Lower lobe of right lung (tissue), 2 donors: ENCODE results near the gene PRKAR2B. TPM values are rescaled to one million over a fixed set of nuclear protein-coding genes. Genes with fewer than 3 reads are reported as not detected.

ENCODE experiments used
- ATAC-seq, 2 donors: fragments of 200-7000 bp; cut with Tn5 transposase; one replicate each; pipeline ENCODE4 v1.9.1; 2020 to 2022; ENCODE audit warnings: mild to moderate bottlenecking in 2 of 2, moderate library complexity in 2 of 2
- DNase-seq: peaks from one replicate; pipeline ENCODE4 v3.0.0-alpha.2; 2020
- H3K27ac ChIP-seq: fragments of 200-600 bp; one replicate; pipeline ENCODE4 v1.8.0; 2022
- H3K27me3 ChIP-seq: fragments of 200-600 bp; one replicate; pipeline ENCODE4 v1.8.0; 2022; ENCODE audit warnings: low read depth
- H3K36me3 ChIP-seq: fragments of 200-600 bp; one replicate; pipeline ENCODE4 v1.8.0; 2022; ENCODE audit warnings: mild to moderate bottlenecking
- H3K4me1 ChIP-seq: fragments of 200-600 bp; one replicate; pipeline ENCODE4 v1.8.0; 2022
- H3K4me3 ChIP-seq: fragments of 200-600 bp; one replicate; pipeline ENCODE4 v1.8.0; 2022; ENCODE audit warnings: mild to moderate bottlenecking
- H3K9me3 ChIP-seq: fragments of 200-600 bp; one replicate; pipeline ENCODE4 v1.8.0; 2022
- CTCF ChIP-seq: fragments of 200-600 bp; IDR thresholded peaks from one replicate; pipeline ENCODE4 v1.8.0; 2022; ENCODE audit warnings: antibody characterized with exemption, mild to moderate bottlenecking
- intact Hi-C: fragments of 100-400 bp; cut with DNase I; formaldehyde crosslinking; loops from one replicate; pipeline ENCODE4 v1.11.0; 2022
- total RNA-seq: library from RNA; stranded (reverse); fragmentation: NEBNext Ultra II Directional; extraction: Animal tissue kit (Norgen Biotek cat#: 25700); gene quantifications from one replicate; pipeline ENCODE4 v1.2.1, GENCODE V29; 2021
- donor health status: DM: no; HTN: yes; CAD: no; lungs with severe emphysema.

The PRKAR2B gene
- total RNA-seq, 1 donor from 2014 or later = 10.3 TPM

- TF ChIP-seq CTCF = no peak
- no peak for DNase-seq
- H3K4me1 ChIP-seq = peaks cover 12% of the 10 kb centered on the region
- ATAC-seq = peak in 1 of 2 donors; percentile 12
- H3K9me3 ChIP-seq = no peaks in the 10 kb centered on the region
- no peak overlapping the region for H3K4me3 ChIP-seq
- intact Hi-C loops = no loop called here
- peaks cover 71% of the 10 kb centered on the region for H3K36me3 ChIP-seq
- H3K27me3 ChIP-seq = no peaks in the 10 kb centered on the region
- peak overlapping the region; percentile 19 for H3K27ac ChIP-seq
Measured at GRCh38 chr7:107208024-107208521, 163.6 kb downstream of the PRKAR2B start.

GRCh38 chr7:107208563-107208962, 164.1 kb downstream of the PRKAR2B start:
- H3K27ac ChIP-seq = peak overlapping the region; percentile 19
- no peaks in the 10 kb centered on the region for H3K9me3 ChIP-seq
- H3K36me3 ChIP-seq = peaks cover 66% of the 10 kb centered on the region
- H3K4me3 ChIP-seq = no peak overlapping the region
- ATAC-seq = no peak
- no peaks in the 10 kb centered on the region for H3K27me3 ChIP-seq
- intact Hi-C loops = no loop called here
- peaks cover 12% of the 10 kb centered on the region for H3K4me1 ChIP-seq
- no peak for TF ChIP-seq CTCF
- no peak for DNase-seq

GRCh38 chr7:107209565-107209964, 165.1 kb downstream of the PRKAR2B start:
- Histone ChIP-seq H3K4me1 (peaks cover 12% of the 10 kb centered on the region), H3K36me3 (peaks cover 56% of the 10 kb centered on the region), H3K4me3 (no peak overlapping the region), H3K27me3 (no peaks in the 10 kb centered on the region), H3K9me3 (no peaks in the 10 kb centered on the region), H3K27ac (no peak overlapping the region)
- DNase-seq = no peak
- no peak for TF ChIP-seq CTCF
- intact Hi-C loops = no loop called here
- no peak for ATAC-seq

GRCh38 chr7:107210400-107210799, 165.9 kb downstream of the PRKAR2B start:
- no peak for ATAC-seq
- TF ChIP-seq CTCF = no peak
- intact Hi-C loops = no loop called here
- H3K27ac ChIP-seq = no peak overlapping the region
- peaks cover 48% of the 10 kb centered on the region for H3K36me3 ChIP-seq
- no peak overlapping the region for H3K4me3 ChIP-seq
- no peak for DNase-seq
- no peaks in the 10 kb centered on the region for H3K27me3 ChIP-seq
- H3K9me3 ChIP-seq = no peaks in the 10 kb centered on the region
- peaks cover 12% of the 10 kb centered on the region for H3K4me1 ChIP-seq

Other genes with a start within 250 kb of the PRKAR2B start
- gene PIK3CG, start 179.4 kb upstream of the PRKAR2B start, total RNA-seq = 14.9 TPM
- 81.9 TPM for gene HBP1, start 124.3 kb downstream of the PRKAR2B start, total RNA-seq